COLO829 (cell line): ENCODE results near the gene KSR1.
"Not testable (repeated sequence)": the region's sequence is repeated elsewhere in the genome, so short reads cannot be mapped to it uniquely, and the experiment has no call there.

ENCODE experiments used
- DNase-seq: peaks from one replicate; pipeline ENCODE4 v3.0.0; 2012; ENCODE audit warnings: low spot score

The KSR1 gene

GRCh38 chr17:27454089-27454488 lies 2.2 kb upstream of the KSR1 start:
- DNase-seq: no peak

GRCh38 chr17:27455236-27455913 lies 873 bp upstream of the KSR1 start:
- no peak for DNase-seq

GRCh38 chr17:27456681-27457359 lies 572 bp downstream of the KSR1 start:
- no peak for DNase-seq

- DNase-seq: no peak
Observed at GRCh38 chr17:27457360-27457715, 1.1 kb downstream of the KSR1 start.

- peak; percentile 24 for DNase-seq
Observed at GRCh38 chr17:27457731-27458523, 1.7 kb downstream of the KSR1 start.

- DNase-seq: no peak
Observed at GRCh38 chr17:27458524-27458908, 2.3 kb downstream of the KSR1 start.

GRCh38 chr17:27459433-27459832 lies 3.2 kb downstream of the KSR1 start:
- no peak for DNase-seq

GRCh38 chr17:27460196-27460725 lies 4.0 kb downstream of the KSR1 start:
- no peak for DNase-seq

GRCh38 chr17:27461192-27461859 lies 5.1 kb downstream of the KSR1 start:
- DNase-seq: no peak

GRCh38 chr17:27462149-27462548 lies 5.9 kb downstream of the KSR1 start:
- DNase-seq: no peak

- no peak for DNase-seq
Observed at GRCh38 chr17:27462714-27463113, 6.5 kb downstream of the KSR1 start.

GRCh38 chr17:27463235-27463677 lies 7.0 kb downstream of the KSR1 start:
- DNase-seq: no peak

GRCh38 chr17:27464019-27464418 lies 7.8 kb downstream of the KSR1 start:
- DNase-seq: not testable (repeated sequence)

- DNase-seq: no peak
Observed at GRCh38 chr17:27464431-27464830, 8.2 kb downstream of the KSR1 start.

GRCh38 chr17:27465875-27466274 lies 9.6 kb downstream of the KSR1 start:
- DNase-seq: not testable (repeated sequence)

GRCh38 chr17:27466376-27466742 lies 10.1 kb downstream of the KSR1 start:
- DNase-seq: no peak

- no peak for DNase-seq
Observed at GRCh38 chr17:27466743-27467375, 10.6 kb downstream of the KSR1 start.

- no peak for DNase-seq
Observed at GRCh38 chr17:27469256-27469655, 13.0 kb downstream of the KSR1 start.

- DNase-seq: no peak
Observed at GRCh38 chr17:27471321-27472269, 15.3 kb downstream of the KSR1 start.

- DNase-seq: no peak
Observed at GRCh38 chr17:27473190-27473747, 17.0 kb downstream of the KSR1 start.
